DND-41 (cell line): ENCODE results near the gene PNPLA1.

Experiments used
- CTCF ChIP-seq: IDR thresholded peaks from 2 replicates; pipeline ENCODE4 v1.5.1; 2012; ENCODE audit warnings: borderline replicate concordance, low read length, moderate library complexity, mild to moderate bottlenecking; ENCODE audit not compliant: poor library complexity, severe bottlenecking; ENCODE audit errors: extremely low read depth
- EZH2 ChIP-seq: IDR thresholded peaks from 3 replicates; pipeline ENCODE4 v1.6.1; 2012; ENCODE audit warnings: borderline replicate concordance, low read depth, mild to moderate bottlenecking, moderate library complexity, low read length, inconsistent platforms; ENCODE audit not compliant: severe bottlenecking

GRCh38 chr6:36353411-36353915 lies 83.6 kb downstream of the PNPLA1 start:
- TF ChIP-seq EZH2 (no peak), CTCF (no peak)
